ENCODE results near the gene SH3RF3. TPM values are rescaled to one million over a fixed set of nuclear protein-coding genes. Genes with fewer than 3 reads are reported as not detected.

Gene SH3RF3
- total and polyA plus RNA-seq, 10 of the 15 experiments (the other 5 are each of a cell fraction or from before 2014, with no cell fraction given), result 0.08 to 8.8 (median 2.3) TPM

DNA sequence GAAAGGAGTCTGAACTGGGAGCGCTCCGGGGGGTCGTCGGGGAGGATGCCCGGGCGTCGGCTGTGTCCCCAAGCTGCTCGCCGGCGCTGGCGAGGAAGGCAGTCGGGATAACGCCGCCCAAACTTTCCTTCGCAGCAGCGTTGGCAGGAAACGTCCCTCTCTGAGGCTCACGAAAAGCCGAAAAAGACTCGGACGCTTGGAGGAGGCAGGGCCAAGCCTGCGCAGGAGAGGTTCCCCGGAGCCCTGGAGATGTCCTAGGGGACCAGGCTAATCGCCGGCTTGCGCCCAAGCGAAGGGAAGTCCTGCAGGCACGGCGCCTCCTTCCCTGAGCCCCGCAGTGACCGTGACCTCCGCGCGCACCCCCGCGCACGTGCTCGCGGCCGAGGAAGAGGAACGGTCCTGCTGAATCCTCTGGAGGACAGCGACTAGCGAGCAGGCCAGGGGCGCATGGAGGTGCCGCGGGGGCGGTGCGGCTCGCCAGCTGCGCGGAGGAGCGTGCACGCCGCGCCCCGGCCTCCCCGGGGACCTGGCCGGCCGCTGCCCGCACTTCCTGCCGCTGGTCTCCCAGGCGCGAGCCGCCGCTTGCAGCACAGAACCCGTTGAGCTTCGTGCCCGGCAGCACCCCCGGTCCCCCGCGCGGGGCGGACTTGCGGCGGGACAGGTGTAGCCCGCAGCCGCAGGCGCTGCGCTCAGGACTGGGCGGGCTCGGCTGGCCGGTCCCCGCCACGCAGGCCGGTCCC, at the start of gene SH3RF3 (continued):
- TF ChIP-seq, protein P1, sequence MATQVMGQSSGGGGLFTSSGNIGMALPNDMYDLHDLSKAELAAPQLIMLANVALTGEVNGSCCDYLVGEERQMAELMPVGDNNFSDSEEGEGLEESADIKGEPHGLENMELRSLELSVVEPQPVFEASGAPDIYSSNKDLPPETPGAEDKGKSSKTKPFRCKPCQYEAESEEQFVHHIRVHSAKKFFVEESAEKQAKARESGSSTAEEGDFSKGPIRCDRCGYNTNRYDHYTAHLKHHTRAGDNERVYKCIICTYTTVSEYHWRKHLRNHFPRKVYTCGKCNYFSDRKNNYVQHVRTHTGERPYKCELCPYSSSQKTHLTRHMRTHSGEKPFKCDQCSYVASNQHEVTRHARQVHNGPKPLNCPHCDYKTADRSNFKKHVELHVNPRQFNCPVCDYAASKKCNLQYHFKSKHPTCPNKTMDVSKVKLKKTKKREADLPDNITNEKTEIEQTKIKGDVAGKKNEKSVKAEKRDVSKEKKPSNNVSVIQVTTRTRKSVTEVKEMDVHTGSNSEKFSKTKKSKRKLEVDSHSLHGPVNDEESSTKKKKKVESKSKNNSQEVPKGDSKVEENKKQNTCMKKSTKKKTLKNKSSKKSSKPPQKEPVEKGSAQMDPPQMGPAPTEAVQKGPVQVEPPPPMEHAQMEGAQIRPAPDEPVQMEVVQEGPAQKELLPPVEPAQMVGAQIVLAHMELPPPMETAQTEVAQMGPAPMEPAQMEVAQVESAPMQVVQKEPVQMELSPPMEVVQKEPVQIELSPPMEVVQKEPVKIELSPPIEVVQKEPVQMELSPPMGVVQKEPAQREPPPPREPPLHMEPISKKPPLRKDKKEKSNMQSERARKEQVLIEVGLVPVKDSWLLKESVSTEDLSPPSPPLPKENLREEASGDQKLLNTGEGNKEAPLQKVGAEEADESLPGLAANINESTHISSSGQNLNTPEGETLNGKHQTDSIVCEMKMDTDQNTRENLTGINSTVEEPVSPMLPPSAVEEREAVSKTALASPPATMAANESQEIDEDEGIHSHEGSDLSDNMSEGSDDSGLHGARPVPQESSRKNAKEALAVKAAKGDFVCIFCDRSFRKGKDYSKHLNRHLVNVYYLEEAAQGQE (IDR thresholded peaks at IDR 0.05; ENCODE audit: low read depth, low read length), result no peak
- TF ChIP-seq RFX5 (IDR thresholded peaks at IDR 0.05; ENCODE audit: low read depth, low read length) (no peak), TCF12 (IDR thresholded peaks at IDR 0.05; ENCODE audit: low read depth, low read length) (peak; percentile 67; the same call in 1 of the 2 replicates), NR2F1 (conservative IDR thresholded peaks at IDR 0.05) (peak; percentile 77), CBX5 (IDR thresholded peaks at IDR 0.05; ENCODE audit: low read depth) (no peak), RUNX3 (IDR thresholded peaks at IDR 0.05; ENCODE audit: low read length) (no peak)
- TF ChIP-seq, protein P2, sequence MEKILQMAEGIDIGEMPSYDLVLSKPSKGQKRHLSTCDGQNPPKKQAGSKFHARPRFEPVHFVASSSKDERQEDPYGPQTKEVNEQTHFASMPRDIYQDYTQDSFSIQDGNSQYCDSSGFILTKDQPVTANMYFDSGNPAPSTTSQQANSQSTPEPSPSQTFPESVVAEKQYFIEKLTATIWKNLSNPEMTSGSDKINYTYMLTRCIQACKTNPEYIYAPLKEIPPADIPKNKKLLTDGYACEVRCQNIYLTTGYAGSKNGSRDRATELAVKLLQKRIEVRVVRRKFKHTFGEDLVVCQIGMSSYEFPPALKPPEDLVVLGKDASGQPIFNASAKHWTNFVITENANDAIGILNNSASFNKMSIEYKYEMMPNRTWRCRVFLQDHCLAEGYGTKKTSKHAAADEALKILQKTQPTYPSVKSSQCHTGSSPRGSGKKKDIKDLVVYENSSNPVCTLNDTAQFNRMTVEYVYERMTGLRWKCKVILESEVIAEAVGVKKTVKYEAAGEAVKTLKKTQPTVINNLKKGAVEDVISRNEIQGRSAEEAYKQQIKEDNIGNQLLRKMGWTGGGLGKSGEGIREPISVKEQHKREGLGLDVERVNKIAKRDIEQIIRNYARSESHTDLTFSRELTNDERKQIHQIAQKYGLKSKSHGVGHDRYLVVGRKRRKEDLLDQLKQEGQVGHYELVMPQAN (conservative IDR thresholded peaks at IDR 0.05), result peak; percentile 66; the same call in 1 of the 2 replicates
- TF ChIP-seq, protein P3, sequence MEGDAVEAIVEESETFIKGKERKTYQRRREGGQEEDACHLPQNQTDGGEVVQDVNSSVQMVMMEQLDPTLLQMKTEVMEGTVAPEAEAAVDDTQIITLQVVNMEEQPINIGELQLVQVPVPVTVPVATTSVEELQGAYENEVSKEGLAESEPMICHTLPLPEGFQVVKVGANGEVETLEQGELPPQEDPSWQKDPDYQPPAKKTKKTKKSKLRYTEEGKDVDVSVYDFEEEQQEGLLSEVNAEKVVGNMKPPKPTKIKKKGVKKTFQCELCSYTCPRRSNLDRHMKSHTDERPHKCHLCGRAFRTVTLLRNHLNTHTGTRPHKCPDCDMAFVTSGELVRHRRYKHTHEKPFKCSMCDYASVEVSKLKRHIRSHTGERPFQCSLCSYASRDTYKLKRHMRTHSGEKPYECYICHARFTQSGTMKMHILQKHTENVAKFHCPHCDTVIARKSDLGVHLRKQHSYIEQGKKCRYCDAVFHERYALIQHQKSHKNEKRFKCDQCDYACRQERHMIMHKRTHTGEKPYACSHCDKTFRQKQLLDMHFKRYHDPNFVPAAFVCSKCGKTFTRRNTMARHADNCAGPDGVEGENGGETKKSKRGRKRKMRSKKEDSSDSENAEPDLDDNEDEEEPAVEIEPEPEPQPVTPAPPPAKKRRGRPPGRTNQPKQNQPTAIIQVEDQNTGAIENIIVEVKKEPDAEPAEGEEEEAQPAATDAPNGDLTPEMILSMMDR (IDR thresholded peaks at IDR 0.05 in 2 of 3, conservative IDR thresholded peaks at IDR 0.05 in 1 of 3; ENCODE audit: control insufficient read depth in 2 of 3, extremely low read depth in 1 of 3, insufficient read depth in 1 of 3, low read depth in 3 of 3, low read length in 3 of 3), result no peak

All from GM12878 (cell line).